ENCODE results near the gene G6PC1. TPM values are rescaled to one million over a fixed set of nuclear protein-coding genes. Genes with fewer than 3 reads are reported as not detected.

The G6PC1 gene
- total RNA-seq, 1 experiment from 2014 or later, result not detected

DNA sequence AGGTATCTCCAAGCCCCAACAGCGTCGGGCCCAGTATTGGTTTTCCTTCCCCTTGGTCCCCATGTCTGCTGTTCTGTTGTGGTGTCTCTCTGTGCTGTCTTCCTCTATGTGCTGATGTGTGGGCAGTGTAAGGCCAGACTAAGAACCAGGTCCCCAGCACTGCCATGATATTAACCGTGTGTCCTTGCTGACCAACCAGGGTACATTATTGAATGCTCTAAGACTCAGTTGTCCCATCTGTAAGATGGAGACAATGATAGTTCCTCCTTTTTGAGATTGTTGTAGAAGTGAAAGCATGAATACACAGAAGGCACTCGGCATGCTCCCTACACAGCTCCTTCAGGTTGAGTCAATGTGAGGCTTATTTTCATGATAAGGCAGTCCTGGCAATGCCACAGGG is 29.0 kb upstream of the G6PC1 start (continued):
- TF ChIP-seq, protein P1, sequence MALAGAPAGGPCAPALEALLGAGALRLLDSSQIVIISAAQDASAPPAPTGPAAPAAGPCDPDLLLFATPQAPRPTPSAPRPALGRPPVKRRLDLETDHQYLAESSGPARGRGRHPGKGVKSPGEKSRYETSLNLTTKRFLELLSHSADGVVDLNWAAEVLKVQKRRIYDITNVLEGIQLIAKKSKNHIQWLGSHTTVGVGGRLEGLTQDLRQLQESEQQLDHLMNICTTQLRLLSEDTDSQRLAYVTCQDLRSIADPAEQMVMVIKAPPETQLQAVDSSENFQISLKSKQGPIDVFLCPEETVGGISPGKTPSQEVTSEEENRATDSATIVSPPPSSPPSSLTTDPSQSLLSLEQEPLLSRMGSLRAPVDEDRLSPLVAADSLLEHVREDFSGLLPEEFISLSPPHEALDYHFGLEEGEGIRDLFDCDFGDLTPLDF (CRISPR knock-in tag; IDR thresholded peaks at IDR 0.05), result no peak

DNA sequence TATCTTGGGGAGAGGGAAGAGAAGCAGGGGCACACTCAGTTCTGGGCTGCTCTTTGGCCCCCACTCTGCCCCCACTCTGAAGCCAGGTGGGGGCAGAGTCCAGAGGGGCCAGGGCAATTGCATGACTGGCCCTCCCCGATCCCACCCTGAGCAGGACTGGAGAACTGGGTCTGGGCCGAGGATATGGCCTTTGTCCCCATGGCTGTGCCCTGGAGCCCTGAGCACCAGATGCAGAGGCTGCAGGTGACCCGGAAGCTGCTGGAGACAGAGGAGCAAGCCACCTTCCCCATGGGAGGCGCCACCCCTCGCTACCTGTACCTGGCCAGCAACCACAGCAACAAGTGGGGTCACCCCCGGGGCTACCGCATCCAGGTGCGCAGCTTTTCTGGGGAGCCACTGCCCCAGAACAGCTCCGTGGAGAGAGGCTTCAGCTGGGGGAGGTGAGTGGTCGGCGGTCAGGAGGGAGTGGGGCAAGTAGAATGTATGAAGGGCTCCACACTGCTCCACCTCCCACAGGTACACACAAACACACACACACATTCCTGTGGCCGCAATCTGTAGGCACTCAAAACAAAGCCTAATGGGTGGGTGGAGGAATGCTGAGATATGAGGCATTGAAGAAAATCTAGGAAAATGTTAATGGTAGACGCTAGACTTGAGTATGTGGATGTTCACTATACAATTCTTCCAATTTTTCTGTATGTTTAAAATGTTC is 28.2 kb upstream of the G6PC1 start:
- Mint-ChIP-seq H3K27me3 (ENCODE audit: low read depth) (peaks cover 18% of the 10 kb centered on the region), H3K9me3 (peaks cover 27% of the 10 kb centered on the region), H3K4me1 (peaks cover 2% of the 10 kb centered on the region), H3K4me3 (no peak overlapping the region), H3K36me3 (peaks cover 12% of the 10 kb centered on the region), H3K27ac (no peak overlapping the region)
- DNase-seq (ENCODE audit: low spot score) (no peak), ATAC-seq (no peak)
- ChIA-PET POLR2A (no interaction called here), CTCF (interaction anchor here (1.2 kb wide), 2 partner anchors 47 to 65 kb away, joined by 3 read pairs; no protein-coding TSS in a partner anchor)
- TF ChIP-seq SOX15 (CRISPR knock-in tag; IDR thresholded peaks at IDR 0.05) (no peak), IRF2 (CRISPR knock-in tag; IDR thresholded peaks at IDR 0.05; ENCODE audit: borderline replicate concordance, low read depth) (no peak), GABPB1 (CRISPR knock-in tag; IDR thresholded peaks at IDR 0.05) (no peak), TP53 (CRISPR knock-in tag; IDR thresholded peaks at IDR 0.05) (no peak), ESRRA (CRISPR knock-in tag; IDR thresholded peaks at IDR 0.05; ENCODE audit: borderline replicate concordance) (no peak), GTF2I (CRISPR knock-in tag; conservative IDR thresholded peaks at IDR 0.05) (no peak), ZNF416 (CRISPR knock-in tag; IDR thresholded peaks at IDR 0.05) (no peak), NFYB (CRISPR knock-in tag; conservative IDR thresholded peaks at IDR 0.05; ENCODE audit: low read depth) (no peak), SMAD3 (CRISPR knock-in tag; IDR thresholded peaks at IDR 0.05; ENCODE audit: borderline replicate concordance) (no peak), CBFB (CRISPR knock-in tag; IDR thresholded peaks at IDR 0.05; ENCODE audit: low read depth) (no peak), CREM (CRISPR knock-in tag; IDR thresholded peaks at IDR 0.05) (no peak), SP1 (CRISPR knock-in tag; conservative IDR thresholded peaks at IDR 0.05) (no peak), MXD4 (CRISPR knock-in tag; IDR thresholded peaks at IDR 0.05; ENCODE audit: borderline replicate concordance) (no peak)
- TF ChIP-seq, protein P2, sequence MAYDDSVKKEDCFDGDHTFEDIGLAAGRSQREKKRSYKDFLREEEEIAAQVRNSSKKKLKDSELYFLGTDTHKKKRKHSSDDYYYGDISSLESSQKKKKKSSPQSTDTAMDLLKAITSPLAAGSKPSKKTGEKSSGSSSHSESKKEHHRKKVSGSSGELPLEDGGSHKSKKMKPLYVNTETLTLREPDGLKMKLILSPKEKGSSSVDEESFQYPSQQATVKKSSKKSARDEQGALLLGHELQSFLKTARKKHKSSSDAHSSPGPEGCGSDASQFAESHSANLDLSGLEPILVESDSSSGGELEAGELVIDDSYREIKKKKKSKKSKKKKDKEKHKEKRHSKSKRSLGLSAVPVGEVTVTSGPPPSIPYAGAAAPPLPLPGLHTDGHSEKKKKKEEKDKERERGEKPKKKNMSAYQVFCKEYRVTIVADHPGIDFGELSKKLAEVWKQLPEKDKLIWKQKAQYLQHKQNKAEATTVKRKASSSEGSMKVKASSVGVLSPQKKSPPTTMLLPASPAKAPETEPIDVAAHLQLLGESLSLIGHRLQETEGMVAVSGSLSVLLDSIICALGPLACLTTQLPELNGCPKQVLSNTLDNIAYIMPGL (CRISPR knock-in tag; IDR thresholded peaks at IDR 0.05), result no peak
- TF ChIP-seq, protein P3, sequence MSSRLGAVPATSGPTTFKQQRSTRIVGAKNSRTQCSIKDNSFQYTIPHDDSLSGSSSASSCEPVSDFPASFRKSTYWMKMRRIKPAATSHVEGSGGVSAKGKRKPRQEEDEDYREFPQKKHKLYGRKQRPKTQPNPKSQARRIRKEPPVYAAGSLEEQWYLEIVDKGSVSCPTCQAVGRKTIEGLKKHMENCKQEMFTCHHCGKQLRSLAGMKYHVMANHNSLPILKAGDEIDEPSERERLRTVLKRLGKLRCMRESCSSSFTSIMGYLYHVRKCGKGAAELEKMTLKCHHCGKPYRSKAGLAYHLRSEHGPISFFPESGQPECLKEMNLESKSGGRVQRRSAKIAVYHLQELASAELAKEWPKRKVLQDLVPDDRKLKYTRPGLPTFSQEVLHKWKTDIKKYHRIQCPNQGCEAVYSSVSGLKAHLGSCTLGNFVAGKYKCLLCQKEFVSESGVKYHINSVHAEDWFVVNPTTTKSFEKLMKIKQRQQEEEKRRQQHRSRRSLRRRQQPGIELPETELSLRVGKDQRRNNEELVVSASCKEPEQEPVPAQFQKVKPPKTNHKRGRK (CRISPR knock-in tag; IDR thresholded peaks at IDR 0.05; ENCODE audit: borderline replicate concordance), result no peak
- TF ChIP-seq, protein P4, sequence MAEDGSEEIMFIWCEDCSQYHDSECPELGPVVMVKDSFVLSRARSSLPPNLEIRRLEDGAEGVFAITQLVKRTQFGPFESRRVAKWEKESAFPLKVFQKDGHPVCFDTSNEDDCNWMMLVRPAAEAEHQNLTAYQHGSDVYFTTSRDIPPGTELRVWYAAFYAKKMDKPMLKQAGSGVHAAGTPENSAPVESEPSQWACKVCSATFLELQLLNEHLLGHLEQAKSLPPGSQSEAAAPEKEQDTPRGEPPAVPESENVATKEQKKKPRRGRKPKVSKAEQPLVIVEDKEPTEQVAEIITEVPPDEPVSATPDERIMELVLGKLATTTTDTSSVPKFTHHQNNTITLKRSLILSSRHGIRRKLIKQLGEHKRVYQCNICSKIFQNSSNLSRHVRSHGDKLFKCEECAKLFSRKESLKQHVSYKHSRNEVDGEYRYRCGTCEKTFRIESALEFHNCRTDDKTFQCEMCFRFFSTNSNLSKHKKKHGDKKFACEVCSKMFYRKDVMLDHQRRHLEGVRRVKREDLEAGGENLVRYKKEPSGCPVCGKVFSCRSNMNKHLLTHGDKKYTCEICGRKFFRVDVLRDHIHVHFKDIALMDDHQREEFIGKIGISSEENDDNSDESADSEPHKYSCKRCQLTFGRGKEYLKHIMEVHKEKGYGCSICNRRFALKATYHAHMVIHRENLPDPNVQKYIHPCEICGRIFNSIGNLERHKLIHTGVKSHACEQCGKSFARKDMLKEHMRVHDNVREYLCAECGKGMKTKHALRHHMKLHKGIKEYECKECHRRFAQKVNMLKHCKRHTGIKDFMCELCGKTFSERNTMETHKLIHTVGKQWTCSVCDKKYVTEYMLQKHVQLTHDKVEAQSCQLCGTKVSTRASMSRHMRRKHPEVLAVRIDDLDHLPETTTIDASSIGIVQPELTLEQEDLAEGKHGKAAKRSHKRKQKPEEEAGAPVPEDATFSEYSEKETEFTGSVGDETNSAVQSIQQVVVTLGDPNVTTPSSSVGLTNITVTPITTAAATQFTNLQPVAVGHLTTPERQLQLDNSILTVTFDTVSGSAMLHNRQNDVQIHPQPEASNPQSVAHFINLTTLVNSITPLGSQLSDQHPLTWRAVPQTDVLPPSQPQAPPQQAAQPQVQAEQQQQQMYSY (CRISPR knock-in tag; IDR thresholded peaks at IDR 0.05), result no peak
- TF ChIP-seq, protein P5, sequence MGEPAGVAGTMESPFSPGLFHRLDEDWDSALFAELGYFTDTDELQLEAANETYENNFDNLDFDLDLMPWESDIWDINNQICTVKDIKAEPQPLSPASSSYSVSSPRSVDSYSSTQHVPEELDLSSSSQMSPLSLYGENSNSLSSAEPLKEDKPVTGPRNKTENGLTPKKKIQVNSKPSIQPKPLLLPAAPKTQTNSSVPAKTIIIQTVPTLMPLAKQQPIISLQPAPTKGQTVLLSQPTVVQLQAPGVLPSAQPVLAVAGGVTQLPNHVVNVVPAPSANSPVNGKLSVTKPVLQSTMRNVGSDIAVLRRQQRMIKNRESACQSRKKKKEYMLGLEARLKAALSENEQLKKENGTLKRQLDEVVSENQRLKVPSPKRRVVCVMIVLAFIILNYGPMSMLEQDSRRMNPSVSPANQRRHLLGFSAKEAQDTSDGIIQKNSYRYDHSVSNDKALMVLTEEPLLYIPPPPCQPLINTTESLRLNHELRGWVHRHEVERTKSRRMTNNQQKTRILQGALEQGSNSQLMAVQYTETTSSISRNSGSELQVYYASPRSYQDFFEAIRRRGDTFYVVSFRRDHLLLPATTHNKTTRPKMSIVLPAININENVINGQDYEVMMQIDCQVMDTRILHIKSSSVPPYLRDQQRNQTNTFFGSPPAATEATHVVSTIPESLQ (CRISPR knock-in tag; IDR thresholded peaks at IDR 0.05), result no peak
- TF ChIP-seq, protein P6, sequence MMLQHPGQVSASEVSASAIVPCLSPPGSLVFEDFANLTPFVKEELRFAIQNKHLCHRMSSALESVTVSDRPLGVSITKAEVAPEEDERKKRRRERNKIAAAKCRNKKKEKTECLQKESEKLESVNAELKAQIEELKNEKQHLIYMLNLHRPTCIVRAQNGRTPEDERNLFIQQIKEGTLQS (CRISPR knock-in tag; conservative IDR thresholded peaks at IDR 0.05), result no peak
- TF ChIP-seq, protein P7, sequence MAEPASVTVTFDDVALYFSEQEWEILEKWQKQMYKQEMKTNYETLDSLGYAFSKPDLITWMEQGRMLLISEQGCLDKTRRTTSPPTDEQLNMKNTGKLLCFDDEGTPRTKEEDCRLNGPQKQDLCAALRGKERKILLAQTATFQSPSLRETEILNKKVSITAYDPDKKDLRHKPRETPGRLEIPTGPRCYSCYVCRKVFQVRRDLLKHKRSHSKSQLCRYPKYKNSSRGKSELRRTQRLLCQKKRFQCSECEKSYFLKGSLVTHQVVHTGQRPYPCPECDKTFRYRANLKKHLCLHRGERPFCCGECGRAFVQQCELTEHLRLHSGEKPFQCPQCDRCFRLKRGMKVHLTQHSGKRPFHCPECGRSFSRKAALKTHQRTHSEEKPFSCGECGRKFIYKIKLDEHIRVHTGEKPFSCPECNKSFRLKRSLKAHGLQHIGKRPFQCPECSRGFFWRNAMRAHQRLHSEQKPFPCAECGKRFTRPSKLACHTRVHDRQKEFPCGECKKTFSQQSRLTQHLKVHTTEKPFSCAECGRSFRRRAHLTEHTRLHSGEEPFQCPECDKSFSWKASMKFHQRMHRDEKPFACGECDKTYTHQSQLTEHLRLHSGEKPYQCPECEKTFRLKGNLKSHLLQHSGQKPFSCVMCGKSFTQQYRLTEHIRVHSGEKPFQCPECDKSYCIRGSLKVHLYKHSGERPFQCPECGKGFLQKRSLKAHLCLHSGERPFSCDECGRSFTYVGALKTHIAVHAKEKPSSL (CRISPR knock-in tag; conservative IDR thresholded peaks at IDR 0.05), result no peak
